ENCODE measurements around the gene NEMP2. TPM values are rescaled to one million over a fixed set of nuclear protein-coding genes. Genes with fewer than 3 reads are reported as not detected.

Gene NEMP2
- polyA plus RNA-seq, 1 donor from 2014 or later, result 1.1 TPM

DNA sequence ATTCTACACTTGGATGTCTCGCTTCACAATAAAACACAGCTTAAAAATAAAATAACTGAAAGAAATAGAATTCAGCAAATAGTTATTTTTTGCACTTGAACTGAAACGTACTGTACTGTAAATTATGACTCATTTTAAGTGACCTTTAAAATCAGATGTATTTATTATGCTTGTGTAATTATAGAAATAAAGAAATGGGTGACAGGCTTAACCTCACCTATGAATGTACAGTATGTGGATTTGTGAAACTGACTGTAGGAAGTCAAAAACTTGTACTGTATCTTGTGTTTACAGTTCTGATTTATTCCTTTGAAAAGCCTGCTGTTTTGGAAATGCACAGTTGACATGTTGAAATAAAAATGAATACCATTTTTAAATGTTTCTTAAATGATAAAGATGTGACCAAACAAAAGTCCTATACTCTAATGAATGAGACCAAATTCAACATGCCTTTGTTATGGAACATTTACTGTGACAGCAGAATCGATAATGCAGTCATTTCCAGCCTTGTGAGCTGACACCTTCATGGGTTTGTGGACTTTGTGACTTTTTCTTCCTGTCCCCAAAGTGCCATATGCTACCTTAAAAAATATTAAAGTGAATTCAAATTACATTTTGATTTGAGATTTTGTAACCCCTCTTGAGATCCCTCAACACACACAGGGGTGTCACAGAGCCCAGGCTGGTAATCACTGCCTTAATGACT lies 32.7 kb downstream of the NEMP2 start:
- no peaks in the 10 kb centered on the region for H3K27me3 ChIP-seq (ENCODE audit: insufficient read depth, low read depth, low read length)
- H3K4me2 ChIP-seq (ENCODE audit: low read length), result no peak overlapping the region
- TF ChIP-seq, protein P1, sequence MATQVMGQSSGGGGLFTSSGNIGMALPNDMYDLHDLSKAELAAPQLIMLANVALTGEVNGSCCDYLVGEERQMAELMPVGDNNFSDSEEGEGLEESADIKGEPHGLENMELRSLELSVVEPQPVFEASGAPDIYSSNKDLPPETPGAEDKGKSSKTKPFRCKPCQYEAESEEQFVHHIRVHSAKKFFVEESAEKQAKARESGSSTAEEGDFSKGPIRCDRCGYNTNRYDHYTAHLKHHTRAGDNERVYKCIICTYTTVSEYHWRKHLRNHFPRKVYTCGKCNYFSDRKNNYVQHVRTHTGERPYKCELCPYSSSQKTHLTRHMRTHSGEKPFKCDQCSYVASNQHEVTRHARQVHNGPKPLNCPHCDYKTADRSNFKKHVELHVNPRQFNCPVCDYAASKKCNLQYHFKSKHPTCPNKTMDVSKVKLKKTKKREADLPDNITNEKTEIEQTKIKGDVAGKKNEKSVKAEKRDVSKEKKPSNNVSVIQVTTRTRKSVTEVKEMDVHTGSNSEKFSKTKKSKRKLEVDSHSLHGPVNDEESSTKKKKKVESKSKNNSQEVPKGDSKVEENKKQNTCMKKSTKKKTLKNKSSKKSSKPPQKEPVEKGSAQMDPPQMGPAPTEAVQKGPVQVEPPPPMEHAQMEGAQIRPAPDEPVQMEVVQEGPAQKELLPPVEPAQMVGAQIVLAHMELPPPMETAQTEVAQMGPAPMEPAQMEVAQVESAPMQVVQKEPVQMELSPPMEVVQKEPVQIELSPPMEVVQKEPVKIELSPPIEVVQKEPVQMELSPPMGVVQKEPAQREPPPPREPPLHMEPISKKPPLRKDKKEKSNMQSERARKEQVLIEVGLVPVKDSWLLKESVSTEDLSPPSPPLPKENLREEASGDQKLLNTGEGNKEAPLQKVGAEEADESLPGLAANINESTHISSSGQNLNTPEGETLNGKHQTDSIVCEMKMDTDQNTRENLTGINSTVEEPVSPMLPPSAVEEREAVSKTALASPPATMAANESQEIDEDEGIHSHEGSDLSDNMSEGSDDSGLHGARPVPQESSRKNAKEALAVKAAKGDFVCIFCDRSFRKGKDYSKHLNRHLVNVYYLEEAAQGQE (IDR thresholded peaks at IDR 0.05; ENCODE audit: borderline replicate concordance), result no peak
- TF ChIP-seq EP300 (conservative IDR thresholded peaks at IDR 0.05; ENCODE audit: poor library complexity, severe bottlenecking), result no peak
- TF ChIP-seq TAF1 (IDR thresholded peaks at IDR 0.05; ENCODE audit: low read depth), result no peak
- TF ChIP-seq, protein P2, sequence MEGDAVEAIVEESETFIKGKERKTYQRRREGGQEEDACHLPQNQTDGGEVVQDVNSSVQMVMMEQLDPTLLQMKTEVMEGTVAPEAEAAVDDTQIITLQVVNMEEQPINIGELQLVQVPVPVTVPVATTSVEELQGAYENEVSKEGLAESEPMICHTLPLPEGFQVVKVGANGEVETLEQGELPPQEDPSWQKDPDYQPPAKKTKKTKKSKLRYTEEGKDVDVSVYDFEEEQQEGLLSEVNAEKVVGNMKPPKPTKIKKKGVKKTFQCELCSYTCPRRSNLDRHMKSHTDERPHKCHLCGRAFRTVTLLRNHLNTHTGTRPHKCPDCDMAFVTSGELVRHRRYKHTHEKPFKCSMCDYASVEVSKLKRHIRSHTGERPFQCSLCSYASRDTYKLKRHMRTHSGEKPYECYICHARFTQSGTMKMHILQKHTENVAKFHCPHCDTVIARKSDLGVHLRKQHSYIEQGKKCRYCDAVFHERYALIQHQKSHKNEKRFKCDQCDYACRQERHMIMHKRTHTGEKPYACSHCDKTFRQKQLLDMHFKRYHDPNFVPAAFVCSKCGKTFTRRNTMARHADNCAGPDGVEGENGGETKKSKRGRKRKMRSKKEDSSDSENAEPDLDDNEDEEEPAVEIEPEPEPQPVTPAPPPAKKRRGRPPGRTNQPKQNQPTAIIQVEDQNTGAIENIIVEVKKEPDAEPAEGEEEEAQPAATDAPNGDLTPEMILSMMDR (IDR thresholded peaks at IDR 0.05; ENCODE audit: poor library complexity, severe bottlenecking), result no peak
- no peak for TF ChIP-seq RAD21 (conservative IDR thresholded peaks at IDR 0.05)
- no peak for TF ChIP-seq MXI1 (conservative IDR thresholded peaks at IDR 0.05; ENCODE audit: poor library complexity, severe bottlenecking)
- no peak for TF ChIP-seq SMC3 (conservative IDR thresholded peaks at IDR 0.05; ENCODE audit: poor library complexity)
- TF ChIP-seq POLR2AphosphoS5 (IDR thresholded peaks at IDR 0.05), result no peak

DNA sequence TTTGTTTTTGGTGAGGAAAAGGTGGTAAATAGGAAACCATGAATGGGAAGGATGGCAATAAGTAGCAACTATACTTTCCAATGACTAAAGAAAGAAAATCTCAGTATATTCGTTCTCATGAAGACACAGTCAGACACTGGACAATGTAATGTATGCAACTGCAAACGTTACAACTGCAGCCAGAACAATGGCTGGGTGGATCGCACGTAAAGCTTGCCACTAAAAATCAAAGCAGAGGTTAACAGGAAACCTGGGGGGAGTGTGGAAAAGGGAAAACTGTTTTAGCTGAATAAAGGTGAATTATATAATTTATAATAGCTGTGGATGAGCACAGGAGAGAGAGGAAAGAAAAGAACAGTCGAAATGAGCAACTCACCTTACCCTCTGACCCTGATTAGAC lies 33.3 kb downstream of the NEMP2 start:
- no peak overlapping the region for H2AFZ ChIP-seq (ENCODE audit: low read depth, low read length)

More for the DNA sequence above, 32.7 kb downstream of the NEMP2 start:
- no peaks in the 10 kb centered on the region for H4K20me1 ChIP-seq (ENCODE audit: insufficient read depth)
- no peaks in the 10 kb centered on the region for H3K79me2 ChIP-seq (replicated peaks; ENCODE audit: insufficient read depth, low read length)
- H3K9ac ChIP-seq (ENCODE audit: low read length), result no peak overlapping the region
- no peak overlapping the region for H3K27ac ChIP-seq (ENCODE audit: low read length)
- no peaks in the 10 kb centered on the region for H3F3A ChIP-seq (ENCODE audit: insufficient read depth, low read length, poor library complexity, severe bottlenecking)
- H2AFZ ChIP-seq (ENCODE audit: low read depth, low read length), result no peak overlapping the region
- H3K36me3 ChIP-seq (ENCODE audit: insufficient read depth, low read length), result peaks cover 15% of the 10 kb centered on the region
- no peak overlapping the region for H3K4me3 ChIP-seq (ENCODE audit: low read length)
- H3K9me2 ChIP-seq (ENCODE audit: insufficient read depth, low read length), result no peaks in the 10 kb centered on the region
- no peaks in the 10 kb centered on the region for H3K9me3 ChIP-seq (ENCODE audit: low read length)

More for the DNA sequence above, 33.3 kb downstream of the NEMP2 start:
- Histone ChIP-seq H3K27ac (ENCODE audit: low read length) (no peak overlapping the region), H4K20me1 (ENCODE audit: insufficient read depth) (no peaks in the 10 kb centered on the region), H3K4me3 (ENCODE audit: low read length) (no peak overlapping the region), H3K4me2 (ENCODE audit: low read length) (no peak overlapping the region), H3K79me2 (replicated peaks; ENCODE audit: insufficient read depth, low read length) (no peaks in the 10 kb centered on the region), H3K27me3 (ENCODE audit: insufficient read depth, low read depth, low read length) (no peaks in the 10 kb centered on the region), H3K9me3 (ENCODE audit: low read length) (no peaks in the 10 kb centered on the region), H3K9me2 (ENCODE audit: insufficient read depth, low read length) (no peaks in the 10 kb centered on the region), H3K9ac (ENCODE audit: low read length) (no peak overlapping the region), H3F3A (ENCODE audit: insufficient read depth, low read length, poor library complexity, severe bottlenecking) (no peaks in the 10 kb centered on the region), H3K36me3 (ENCODE audit: insufficient read depth, low read length) (peaks cover 15% of the 10 kb centered on the region)
- TF ChIP-seq POLR2AphosphoS5 (IDR thresholded peaks at IDR 0.05) (no peak), RAD21 (conservative IDR thresholded peaks at IDR 0.05) (no peak), TAF1 (IDR thresholded peaks at IDR 0.05; ENCODE audit: low read depth) (no peak), EZH2 (IDR thresholded peaks at IDR 0.05; ENCODE audit: borderline replicate concordance, insufficient read depth, low read length, poor library complexity, severe bottlenecking) (no peak)
- TF ChIP-seq, protein P2 (IDR thresholded peaks at IDR 0.05; ENCODE audit: poor library complexity, severe bottlenecking), result no peak
- TF ChIP-seq, protein P1 (IDR thresholded peaks at IDR 0.05; ENCODE audit: borderline replicate concordance), result no peak
